GM12878 (cell line): ENCODE results near the gene PYGB.

ENCODE experiments used
- HDAC2 ChIP-seq: fragments of 200-600 bp; sonication (generic); IDR thresholded peaks from 2 replicates; pipeline ENCODE4 v1.6.1; 2017
- JUNB ChIP-seq: IDR thresholded peaks from 2 replicates; pipeline ENCODE4 v1.6.1; 2016; ENCODE audit warnings: antibody characterized with exemption, mild to moderate bottlenecking
- TAF1 ChIP-seq: IDR thresholded peaks from 2 replicates; pipeline ENCODE4 v1.6.1; 2011; ENCODE audit warnings: mild to moderate bottlenecking, low read depth, low read length, borderline replicate concordance

GRCh38 chr20:25281541-25281991 is 33.7 kb downstream of the PYGB start:
- TF ChIP-seq JUNB (no peak), HDAC2 (no peak), TAF1 (no peak)
